Upper lobe of left lung (tissue), 4 donors: ENCODE results near the gene INPP5D.

Experiments used
- CTCF ChIP-seq, 6 experiments: fragments of 450-650 bp in 4 of 6; fragments of 200-600 bp in 2 of 6; sonication (generic) in 2 of 6; IDR thresholded peaks; one replicate each; pipeline ENCODE4 v1.5.1; 2016 to 2019; ENCODE audit warnings: antibody characterized with exemption in 6 of 6
- POLR2A ChIP-seq, 4 donors: fragments of 450-650 bp; IDR thresholded peaks; one replicate each; pipeline ENCODE4 v1.5.1; 2016 to 2017; ENCODE audit warnings: antibody characterized with exemption in 4 of 4, mild to moderate bottlenecking in 2 of 4
- POLR2AphosphoS5 ChIP-seq, 2 donors: sonication (generic); formaldehyde crosslinking; IDR thresholded peaks; one replicate each; pipeline ENCODE4 v1.5.1; 2017; ENCODE audit warnings: antibody characterized with exemption in 2 of 2

GRCh38 chr2:233082931-233083755 is 23.0 kb downstream of the INPP5D start:
- no peak for TF ChIP-seq CTCF (IDR thresholded peaks at IDR 0.05)
- no peak for TF ChIP-seq POLR2A (IDR thresholded peaks at IDR 0.05)
- no peak for TF ChIP-seq POLR2AphosphoS5 (IDR thresholded peaks at IDR 0.05)
